NCI-H1105 (cell line): ENCODE data around the gene DIO2.

ENCODE experiments used
- DNase-seq: peaks from one replicate; lab custom pipeline; 2025; lab: John Stamatoyannopoulos, UW

Gene DIO2

DNA sequence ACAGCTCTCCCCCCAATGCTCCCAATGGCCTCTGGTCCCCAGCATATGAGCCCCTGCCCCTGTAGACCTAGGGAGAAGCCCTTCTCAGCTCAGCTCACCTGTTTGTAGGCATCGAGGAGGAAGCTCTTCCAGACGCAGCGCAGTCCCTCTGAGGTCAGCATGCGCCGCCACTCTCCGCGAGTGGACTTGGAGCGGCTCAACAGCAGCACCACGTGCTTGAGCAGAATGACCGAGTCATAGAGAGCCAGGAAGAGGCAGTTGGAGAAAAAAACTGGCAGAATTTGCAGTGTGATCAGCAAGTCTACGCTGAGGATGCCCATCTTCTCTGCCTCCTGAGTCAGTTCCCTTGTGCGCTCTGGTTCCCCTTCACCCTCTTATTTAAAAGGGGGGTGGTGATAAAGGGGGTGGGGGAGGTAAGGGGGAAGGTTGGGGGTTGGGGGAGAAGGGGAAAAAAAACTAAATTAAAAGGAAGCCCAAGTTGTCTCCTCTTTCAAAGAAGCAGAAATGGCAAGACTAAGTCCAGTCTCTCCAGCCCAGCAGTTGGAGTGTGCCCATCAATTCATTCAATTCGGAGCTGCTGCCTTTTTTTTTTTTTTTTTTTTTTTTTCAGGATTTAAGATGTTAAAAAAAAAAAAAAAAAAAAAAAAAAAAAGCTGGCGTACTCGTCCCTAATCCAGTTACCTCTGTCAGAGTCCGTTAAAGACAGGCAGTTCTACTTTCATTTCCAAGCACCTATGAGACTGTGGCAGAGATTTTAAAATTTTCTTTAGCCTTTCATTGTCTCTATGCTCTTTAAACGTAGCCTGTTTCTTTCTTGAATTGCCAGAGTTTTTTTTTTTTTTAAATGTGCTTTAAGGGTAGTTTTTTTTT lies at the start of gene DIO2:
TSS of gene DIO2 (minus strand) at position 352 of the 870 bp plus-strand sequence. CDS start at position 320, 32 bp downstream.
- no peak for DNase-seq

DNA sequence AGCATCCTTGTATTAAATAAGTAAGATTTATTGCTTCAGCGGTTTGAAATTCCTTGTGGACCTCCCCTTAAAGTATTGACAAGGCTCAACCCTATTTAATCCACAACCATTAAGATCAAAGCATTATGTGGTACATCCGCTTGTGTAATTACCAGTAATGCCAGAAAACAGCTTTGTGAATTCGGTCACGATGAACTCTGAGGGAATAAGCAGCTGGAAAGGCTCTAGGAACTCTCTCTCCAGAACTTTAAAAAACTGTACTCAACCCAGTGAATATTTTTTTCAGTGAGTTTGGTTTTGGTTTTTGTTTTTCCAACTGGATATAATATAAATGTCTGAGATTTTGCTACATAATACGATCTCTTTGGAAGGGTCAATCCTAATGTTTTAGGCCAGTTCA lies 49.3 kb upstream of the DIO2 start:
- no peak for DNase-seq

- DNase-seq = no peak
Measured at GRCh38 chr14:80239631-80240030, 28.3 kb upstream of the DIO2 start.

GRCh38 chr14:80237143-80237542 lies 25.8 kb upstream of the DIO2 start:
- no peak for DNase-seq

GRCh38 chr14:80233470-80234089 lies 22.3 kb upstream of the DIO2 start:
- no peak for DNase-seq

DNA sequence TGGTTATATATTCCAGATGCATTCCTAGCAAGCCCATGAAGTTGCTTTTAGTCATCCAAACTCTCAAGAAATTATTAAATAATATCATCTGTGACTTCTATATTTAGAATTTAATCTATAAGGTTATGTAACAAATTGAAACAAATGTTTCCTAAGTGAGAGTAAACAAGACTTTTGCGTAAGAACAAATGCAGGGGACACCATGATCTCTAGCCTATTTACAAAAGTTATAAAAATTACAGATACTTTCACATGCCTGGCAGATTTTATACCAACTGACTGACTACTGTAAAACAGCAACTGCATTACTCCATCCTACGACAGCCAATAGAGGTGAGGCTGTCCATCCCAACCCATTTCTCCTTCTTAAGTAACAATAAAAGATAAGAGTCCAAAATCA lies 20.4 kb upstream of the DIO2 start:
- DNase-seq = no peak

DNA sequence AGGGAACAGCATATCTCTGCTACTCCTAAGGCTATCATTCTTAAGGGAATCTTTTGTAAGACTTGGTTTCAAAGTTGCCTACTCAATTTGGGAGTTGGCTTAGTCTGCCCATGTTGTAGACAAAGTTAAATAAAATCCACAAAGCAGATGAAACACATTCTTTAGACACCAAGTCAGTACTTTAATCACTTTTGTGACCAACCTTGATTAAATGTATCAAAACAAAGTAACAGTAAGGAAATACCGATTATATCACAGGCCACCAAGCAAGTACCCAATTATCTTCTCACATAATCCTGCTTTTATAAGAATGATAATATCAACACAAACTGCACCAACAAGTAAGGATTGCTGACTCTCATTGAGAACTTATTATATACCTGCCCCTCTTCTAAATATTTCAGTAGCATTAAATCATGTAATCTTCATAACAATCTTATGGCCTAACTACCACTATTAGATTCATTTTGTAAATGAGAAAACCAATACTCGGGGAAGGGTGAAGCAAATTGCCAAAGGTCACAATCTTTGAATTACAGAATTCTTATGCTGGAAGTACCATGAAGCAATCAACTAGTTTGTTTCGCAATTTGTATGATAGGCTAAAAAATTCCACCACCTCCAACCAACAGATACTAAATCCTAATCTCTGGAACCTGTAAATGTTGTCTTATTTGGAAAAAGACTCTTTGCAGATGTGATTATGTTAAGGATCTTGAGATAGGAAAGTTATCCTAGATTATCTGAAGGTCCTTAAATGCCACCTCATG lies 12.6 kb upstream of the DIO2 start:
- no peak for DNase-seq

GRCh38 chr14:80216818-80217217 lies 5.5 kb upstream of the DIO2 start:
- DNase-seq = no peak

DNA sequence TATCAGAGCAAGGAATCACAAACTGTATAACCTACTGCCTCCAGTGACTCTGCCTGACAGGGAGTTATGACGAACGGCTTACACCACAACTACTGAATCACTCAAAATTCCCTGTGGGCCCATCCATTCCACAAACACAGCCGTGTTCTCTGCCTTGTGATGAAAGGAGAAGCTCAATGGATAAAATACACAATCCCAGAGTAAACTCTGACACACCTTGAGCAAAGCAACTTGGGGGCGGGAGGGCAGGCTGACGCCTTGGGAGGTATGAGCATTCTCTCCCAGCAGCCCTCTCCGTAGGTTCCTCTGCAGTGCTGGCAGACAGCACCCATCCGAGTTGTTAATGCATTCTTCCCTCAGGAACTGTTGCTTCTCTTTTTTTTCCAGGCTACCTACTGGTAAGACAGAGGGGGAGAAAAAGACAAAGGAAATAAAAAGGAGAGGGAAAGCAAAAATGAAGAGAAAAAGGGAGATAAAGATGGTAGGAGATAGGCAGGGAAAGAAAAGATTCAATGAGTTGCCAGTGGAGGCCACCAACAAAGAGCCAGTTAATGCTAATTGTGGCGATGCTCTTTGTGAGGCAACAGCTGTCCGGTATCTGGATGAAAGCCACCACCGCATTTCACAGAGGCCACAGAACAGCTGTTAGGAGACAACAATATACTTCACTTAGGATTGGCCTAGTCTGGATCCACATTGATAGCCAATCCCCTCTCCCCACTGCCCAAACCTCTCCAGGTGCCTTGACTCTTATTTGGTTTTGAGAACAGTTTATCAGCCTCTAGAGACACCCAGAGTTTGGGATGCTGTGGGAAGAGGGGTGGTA lies 4.7 kb upstream of the DIO2 start:
- DNase-seq = no peak

DNA sequence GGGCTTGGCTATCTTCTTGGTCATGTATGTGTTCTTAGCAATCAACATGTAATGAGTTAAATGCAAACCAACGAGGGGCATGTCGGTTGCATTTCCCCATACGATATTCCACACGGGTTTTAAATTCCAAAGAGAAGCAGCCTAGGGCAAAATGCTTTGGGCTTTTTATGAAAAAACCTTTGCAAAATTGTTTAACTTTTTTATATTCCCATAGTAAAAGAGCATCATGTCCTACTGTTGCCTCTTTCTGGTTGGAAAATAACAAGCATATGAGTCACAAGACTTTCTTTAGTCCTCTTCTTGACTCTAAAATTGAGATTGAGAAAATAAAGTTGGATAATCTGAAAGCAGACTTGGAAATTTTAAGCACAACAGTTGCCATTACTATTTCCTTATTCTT lies 3.8 kb upstream of the DIO2 start:
- no peak for DNase-seq

DNA sequence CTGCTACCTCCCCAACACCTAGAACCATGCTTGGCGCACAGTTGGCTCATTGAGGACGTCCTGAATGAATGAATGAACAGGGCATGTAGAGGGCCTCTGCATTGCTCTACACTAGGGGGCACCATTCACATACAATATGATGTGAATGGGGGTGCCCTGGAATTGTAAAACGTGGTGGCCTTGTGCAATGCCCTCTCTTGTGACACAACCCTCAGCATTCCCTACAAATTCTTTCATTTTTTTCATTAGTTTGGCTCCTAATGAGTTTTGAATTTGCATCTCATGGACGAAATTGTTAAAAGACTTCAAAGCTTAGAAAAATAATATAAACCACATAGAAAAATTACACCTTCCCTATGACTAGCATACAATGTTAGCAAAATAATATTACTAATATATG lies 2.3 kb upstream of the DIO2 start:
- no peak for DNase-seq

DNA sequence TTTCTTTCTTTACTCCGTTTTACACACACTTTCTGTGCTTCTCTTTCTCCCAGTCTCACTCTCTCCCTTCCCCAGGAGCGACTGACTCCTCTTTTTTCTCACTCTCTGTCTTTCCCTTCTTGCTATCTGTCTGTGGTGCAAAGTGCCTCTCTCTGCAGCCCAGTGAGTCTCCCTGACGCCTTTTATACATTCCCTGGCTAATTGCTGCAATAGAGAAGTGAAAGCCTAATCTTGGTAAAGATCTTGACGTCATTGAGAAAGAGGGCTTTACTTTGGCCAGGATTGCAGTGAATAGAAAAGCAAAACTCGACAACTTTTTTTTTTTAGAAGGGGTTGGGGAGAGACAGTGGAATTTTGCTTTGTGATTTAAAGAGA lies 706 bp upstream of the DIO2 start:
- no peak for DNase-seq

DNA sequence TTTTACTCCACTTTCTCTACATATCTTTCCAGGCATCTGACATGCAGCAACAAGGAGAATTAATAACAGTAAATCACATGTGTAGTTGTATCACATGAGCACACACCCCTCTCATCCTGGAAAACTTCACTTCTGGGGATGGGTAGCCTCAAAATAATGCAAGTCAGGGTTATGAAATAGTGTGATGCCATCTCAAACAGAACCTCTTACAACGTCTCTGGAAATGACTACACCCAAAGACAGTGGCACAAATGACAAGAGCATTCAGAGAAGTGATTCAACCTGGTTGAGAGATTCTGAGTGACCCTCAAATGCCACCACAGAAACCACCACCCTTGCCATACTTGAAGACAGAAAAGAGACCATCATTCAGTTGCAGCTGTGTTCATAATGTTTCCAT lies 2.8 kb downstream of the DIO2 start:
- no peak for DNase-seq

DNA sequence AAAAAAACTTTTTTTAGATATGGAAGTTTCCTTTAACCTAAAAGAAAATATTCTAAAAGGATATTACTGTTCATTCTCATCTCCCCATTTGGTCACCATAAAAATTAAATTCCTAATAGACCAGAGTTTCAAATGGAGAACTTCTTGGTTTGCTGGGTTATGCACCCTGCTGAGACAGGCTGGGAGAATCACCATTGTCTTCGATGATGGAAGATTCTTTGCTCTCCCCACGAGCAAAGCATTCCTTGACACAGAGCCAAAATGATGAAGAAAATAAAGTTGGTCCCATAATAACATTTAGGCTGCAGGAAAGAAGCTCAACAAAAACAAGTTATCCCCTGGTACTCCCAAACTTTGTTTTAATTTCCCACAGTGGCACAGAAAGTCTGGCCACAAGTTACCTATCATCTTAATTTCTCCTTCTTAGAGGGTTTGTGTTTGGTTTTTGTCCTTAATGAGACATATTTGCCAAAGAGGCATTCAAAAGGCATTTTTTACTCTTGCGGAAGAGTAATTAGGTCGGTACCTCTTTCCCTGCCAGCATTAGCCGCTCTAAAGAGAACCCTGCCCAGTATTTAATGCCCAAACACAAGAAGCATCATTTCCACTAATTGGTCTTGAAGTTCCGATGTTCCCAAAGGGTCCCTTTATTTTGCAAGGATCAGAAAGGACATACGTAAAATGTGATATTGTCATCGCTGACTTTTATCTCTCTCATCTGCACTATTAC lies 4.8 kb downstream of the DIO2 start:
- DNase-seq = no peak

DNA sequence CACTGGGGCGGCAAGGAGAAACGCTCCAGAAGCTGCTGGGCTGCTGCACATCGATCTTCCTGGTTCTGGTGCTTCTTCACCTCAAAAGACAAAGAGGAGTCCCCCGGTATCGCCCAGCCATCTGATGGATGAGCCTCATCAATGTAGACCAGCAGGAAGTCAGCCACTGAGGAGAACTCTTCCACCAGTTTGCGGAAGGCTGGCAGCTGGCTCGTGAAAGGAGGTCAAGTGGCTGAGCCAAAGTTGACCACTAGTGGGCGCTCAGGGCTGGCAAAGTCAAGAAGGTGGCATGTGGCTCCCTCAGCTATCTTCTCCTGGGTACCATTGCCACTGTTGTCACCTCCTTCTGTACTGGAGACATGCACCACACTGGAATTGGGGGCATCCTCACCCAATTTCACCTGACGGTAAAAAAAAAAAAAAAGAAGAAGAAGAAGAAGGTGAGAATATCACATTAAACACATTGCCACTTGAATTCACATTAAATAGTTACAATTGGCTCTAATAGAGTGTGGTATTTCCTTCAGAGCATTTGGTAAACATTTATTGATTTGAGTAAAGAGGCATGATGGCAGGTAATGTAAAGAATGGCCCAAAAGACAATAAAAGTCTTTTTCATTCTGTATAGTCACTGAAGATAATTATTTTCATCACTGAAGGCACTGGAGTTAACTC lies 8.3 kb downstream of the DIO2 start:
- no peak for DNase-seq

DNA sequence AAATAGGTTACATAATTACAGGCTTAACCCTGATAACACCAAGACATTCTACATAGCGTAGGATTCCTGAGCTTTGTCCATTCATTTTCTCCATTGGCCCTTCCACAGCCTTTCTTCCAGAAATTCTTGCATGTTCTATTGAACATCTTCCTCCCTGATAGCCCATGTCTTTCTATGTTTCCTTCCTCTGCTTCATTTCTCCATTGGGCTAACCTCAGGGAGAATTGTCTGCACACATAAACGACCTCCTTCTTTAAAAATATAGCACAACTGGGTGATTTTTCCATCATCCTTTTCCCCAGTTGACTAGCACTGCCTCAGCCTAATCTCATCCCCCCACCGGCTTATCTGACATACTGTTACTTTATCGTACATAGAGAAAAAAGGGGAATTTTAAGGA lies 11.2 kb downstream of the DIO2 start:
- DNase-seq = no peak

- DNase-seq = no peak
Measured at GRCh38 chr14:80188571-80188970, 22.7 kb downstream of the DIO2 start.

- no peak for DNase-seq
Measured at GRCh38 chr14:80186301-80186800, 25.0 kb downstream of the DIO2 start.

- no peak for DNase-seq
Measured at GRCh38 chr14:80176893-80177292, 34.4 kb downstream of the DIO2 start.

DNA sequence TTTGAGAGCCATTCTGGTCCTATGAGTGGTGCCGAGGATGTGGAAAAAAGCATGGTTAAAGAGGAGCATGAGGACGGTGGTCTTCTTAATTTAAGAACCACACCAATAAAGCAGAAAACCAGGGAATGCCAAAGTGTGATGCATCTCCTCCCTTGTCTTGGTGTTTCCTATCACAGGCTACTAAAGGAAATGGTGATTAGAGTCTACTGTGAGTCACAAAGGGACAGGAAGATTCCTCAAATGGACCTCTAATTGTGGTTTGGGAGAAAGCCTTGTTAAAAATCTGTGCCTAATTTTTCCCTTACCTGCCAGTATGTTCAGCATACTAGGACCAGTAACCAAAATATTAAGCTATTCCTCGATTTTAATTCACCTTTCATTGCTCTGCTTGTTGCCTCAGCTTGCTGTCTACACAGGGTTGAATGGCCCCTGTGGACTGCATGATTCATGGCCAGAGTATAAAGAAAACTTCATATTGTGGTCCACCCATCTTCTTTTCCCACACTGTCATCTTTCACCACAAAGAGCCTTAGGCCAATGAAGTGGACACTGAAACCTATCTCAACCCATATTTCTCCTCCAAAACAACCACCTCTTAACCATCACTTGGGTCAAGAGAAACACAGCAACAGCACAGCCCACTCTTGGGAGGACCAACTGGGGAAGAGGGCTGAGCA lies 38.8 kb downstream of the DIO2 start:
- DNase-seq = no peak
